HCT116 (cell line): ENCODE data around the gene NTNG1. TPM values are rescaled to one million over a fixed set of nuclear protein-coding genes. Genes with fewer than 3 reads are reported as not detected.

ENCODE experiments used
- ATAC-seq: fragments of 200-7000 bp; cut with Tn5 transposase; 2 replicates; pipeline ENCODE4 v1.9.1; 2020; ENCODE audit warnings: mild to moderate bottlenecking, moderate library complexity
- BruUV-seq: library from RNA; stranded (reverse); fragments of 400-500 nt; replicated peaks from 2 replicates; lab custom pipeline; 2021; lab: Mats Ljungman, UMichigan
- CTCF ChIA-PET: fragments of 300-600 bp; sonication (Branson Sonifier 250); formaldehyde crosslinking; loops from one replicate; lab custom pipeline; 2021; ENCODE audit warnings: antibody characterized with exemption; lab: Charles Lee
- POLR2A ChIA-PET: fragments of 300-600, 350-600 bp; sonication (Branson Sonifier 250); formaldehyde crosslinking; loops from one replicate; lab custom pipeline; 2021; ENCODE audit warnings: antibody characterized with exemption; lab: Charles Lee
- RAD21 ChIA-PET, 2 experiments: fragments of 300-600 bp; sonication (Branson Sonifier 250); formaldehyde crosslinking; loops; one replicate each; lab custom pipeline; 2023; ENCODE audit warnings: low total read pairs in 2 of 2; ENCODE audit not compliant: uncharacterized antibody in 2 of 2, unreplicated experiment in 2 of 2, low non-redundant PET in 1 of 2; lab: Charles Lee
- DNase-seq: peaks from one replicate; pipeline ENCODE4 v3.0.0-alpha.2; 2010; ENCODE audit warnings: low read depth, low spot score
- H2AFZ ChIP-seq: fragments of 200-600 bp; shearing (Covaris generic), sonication (generic); 2 replicates; pipeline ENCODE4 v1.6.1; 2017; ENCODE audit warnings: low read depth, mixed run types, mixed read lengths, antibody characterized with exemption, low read length; ENCODE audit not compliant: poor library complexity, severe bottlenecking
- H3K27ac ChIP-seq: 2 replicates; pipeline ENCODE4 v1.5.1; 2012; ENCODE audit warnings: low read depth, low read length
- H3K27me3 ChIP-seq: fragments of 200-600 bp; sonication (generic); 2 replicates; pipeline ENCODE4 v1.6.1; 2016; ENCODE audit warnings: mixed run types, low read length, mixed read lengths; ENCODE audit not compliant: insufficient read depth
- H3K36me3 ChIP-seq, 2 experiments: fragments of 200-500 bp in 1 of 2; fragments of 200-600 bp in 1 of 2; sonication (Bioruptor generic) in 1 of 2; sonication (generic) in 1 of 2; 2 replicates each; pipeline versions ENCODE4 v1.5.1 to v1.6.1; 2014 to 2016; ENCODE audit warnings: low read length in 2 of 2, inconsistent platforms in 1 of 2, mixed read lengths in 1 of 2, mixed run types in 1 of 2; ENCODE audit not compliant: insufficient read depth in 2 of 2, control insufficient read depth in 1 of 2
- H3K4me1 ChIP-seq, 2 experiments: fragments of 200-600 bp in 1 of 2; sonication (generic) in 1 of 2; 2 replicates each; pipeline versions ENCODE4 v1.5.1 to v1.6.1; 2012 to 2017; ENCODE audit warnings: low read length in 2 of 2, inconsistent platforms in 1 of 2, mild to moderate bottlenecking in 1 of 2, mixed read lengths in 1 of 2, mixed run types in 1 of 2, moderate library complexity in 1 of 2; ENCODE audit not compliant: insufficient read depth in 2 of 2, control insufficient read depth in 1 of 2
- H3K4me2 ChIP-seq: fragments of 200-600 bp; sonication (generic); 2 replicates; pipeline ENCODE4 v1.6.1; 2017; ENCODE audit warnings: mixed run types, low read length, mixed read lengths
- H3K4me3 ChIP-seq, 2 experiments: fragments of 200-600 bp in 1 of 2; sonication (generic) in 1 of 2; replicated peaks in 1 of 2; 2 replicates each; pipeline ENCODE4 v1.5.1; 2011 to 2016; ENCODE audit warnings: low read length in 2 of 2, control low read depth in 1 of 2, low read depth in 1 of 2, mild to moderate bottlenecking in 1 of 2, mixed read lengths in 1 of 2, mixed run types in 1 of 2
- H3K79me2 ChIP-seq: fragments of 200-600 bp; sonication (generic); 2 replicates; pipeline ENCODE4 v1.6.1; 2017; ENCODE audit warnings: mild to moderate bottlenecking, mixed run types, low read length, moderate library complexity, mixed read lengths; ENCODE audit not compliant: insufficient read depth
- H3K9ac ChIP-seq: fragments of 200-600 bp; sonication (generic); 2 replicates; pipeline ENCODE4 v1.6.1; 2016; ENCODE audit warnings: low read length, mixed read lengths
- H3K9me2 ChIP-seq: fragments of 200-600 bp; sonication (generic), shearing (Covaris generic); 2 replicates; pipeline ENCODE4 v1.6.1; 2017; ENCODE audit warnings: mixed run types, mild to moderate bottlenecking, moderate library complexity; ENCODE audit not compliant: insufficient read depth
- H3K9me3 ChIP-seq, 2 experiments: fragments of 200-500 bp in 1 of 2; fragments of 200-600 bp in 1 of 2; sonication (Bioruptor generic) in 1 of 2; sonication (generic) in 1 of 2; 2 replicates each; pipeline ENCODE4 v1.6.1; 2014 to 2017; ENCODE audit warnings: low read length in 2 of 2, mixed read lengths in 2 of 2, inconsistent platforms in 1 of 2, low read depth in 1 of 2, mild to moderate bottlenecking in 1 of 2, mixed run types in 1 of 2, moderate library complexity in 1 of 2; ENCODE audit not compliant: control insufficient read depth in 1 of 2, insufficient read depth in 1 of 2
- H4K20me1 ChIP-seq: fragments of 200-600 bp; sonication (generic), shearing (Covaris generic); 2 replicates; pipeline ENCODE4 v1.6.1; 2017; ENCODE audit warnings: mixed run types, mild to moderate bottlenecking, moderate library complexity; ENCODE audit not compliant: insufficient read depth
- CBX3 ChIP-seq: IDR thresholded peaks from 2 replicates; pipeline ENCODE4 v1.6.1; 2012; ENCODE audit warnings: low read depth
- CEBPB ChIP-seq: IDR thresholded peaks from 2 replicates; pipeline ENCODE4 v1.6.1; 2012; ENCODE audit warnings: low read depth
- EGR1 ChIP-seq: IDR thresholded peaks from 2 replicates; pipeline ENCODE4 v1.6.1; 2012; ENCODE audit warnings: low read depth
- ELF1 ChIP-seq: IDR thresholded peaks from 2 replicates; pipeline ENCODE4 v1.6.1; 2012; ENCODE audit warnings: low read depth, borderline replicate concordance
- EZH2 ChIP-seq: fragments of 200-600 bp; sonication (generic); IDR thresholded peaks from 2 replicates; pipeline ENCODE4 v1.6.1; 2017; ENCODE audit warnings: antibody characterized with exemption, mixed run types
- EZH2phosphoT487 ChIP-seq: fragments of 200-600 bp; IDR thresholded peaks from 2 replicates; pipeline ENCODE4 v1.6.1; 2018; ENCODE audit warnings: antibody characterized with exemption, borderline replicate concordance
- FOSL1 ChIP-seq: IDR thresholded peaks from 2 replicates; pipeline ENCODE4 v1.6.1; 2012; ENCODE audit warnings: low read depth
- POLR2A ChIP-seq: IDR thresholded peaks from 2 replicates; pipeline ENCODE4 v1.7.0; 2011; ENCODE audit warnings: borderline replicate concordance; ENCODE audit not compliant: insufficient read depth, insufficient read length; ENCODE audit errors: extremely low read depth
- POLR2AphosphoS5 ChIP-seq: IDR thresholded peaks from 2 replicates; pipeline ENCODE4 v1.6.1; 2011; ENCODE audit warnings: mild to moderate bottlenecking, low read depth, low read length, moderate library complexity
- RAD21 ChIP-seq: IDR thresholded peaks from 2 replicates; pipeline ENCODE4 v1.6.1; 2012; ENCODE audit warnings: low read depth, mild to moderate bottlenecking
- SP1 ChIP-seq: IDR thresholded peaks from 2 replicates; pipeline ENCODE4 v1.6.1; 2012; ENCODE audit warnings: low read depth
- SRF ChIP-seq: IDR thresholded peaks from 2 replicates; pipeline ENCODE4 v1.6.1; 2012; ENCODE audit warnings: low read depth
- TCF7L2 ChIP-seq: IDR thresholded peaks from 2 replicates; pipeline ENCODE4 v1.7.0; 2011; ENCODE audit warnings: borderline replicate concordance, inconsistent platforms; ENCODE audit not compliant: insufficient read depth, insufficient read length; ENCODE audit errors: extremely low read depth
- YY1 ChIP-seq: IDR thresholded peaks from 2 replicates; pipeline ENCODE4 v1.6.1; 2011; ENCODE audit warnings: low read length, low read depth, moderate library complexity, mild to moderate bottlenecking; ENCODE audit not compliant: insufficient replicate concordance; ENCODE audit errors: extremely low read depth
- intact Hi-C: fragments of 100-400 bp; cut with micrococcal nuclease; formaldehyde crosslinking; loops from 2 replicates; pipeline ENCODE4 v1.10.0; 2022
- total RNA-seq: library from RNA; stranded (reverse); gene quantifications from one replicate; pipeline ENCODE4 v1.2.1, GENCODE V29; 2021; ENCODE audit not compliant: unreplicated experiment
- TF ChIP-seq, protein P1 (sequence below), 3 experiments: fragments of 200-600 bp in 1 of 3; sonication (generic) in 1 of 3; IDR thresholded peaks in 2 of 3; conservative IDR thresholded peaks in 1 of 3; 2 replicates each; pipeline ENCODE4 v1.5.1; 2012 to 2017; ENCODE audit warnings: low read depth in 2 of 3, low read length in 2 of 3, antibody characterized with exemption in 1 of 3, borderline replicate concordance in 1 of 3, control low read depth in 1 of 3, mild to moderate bottlenecking in 1 of 3, mixed read lengths in 1 of 3, mixed run types in 1 of 3, moderate library complexity in 1 of 3; ENCODE audit not compliant: insufficient read depth in 1 of 3
- TF ChIP-seq, protein P2 (sequence below): IDR thresholded peaks from 2 replicates; pipeline ENCODE4 v1.6.1; 2012; ENCODE audit warnings: low read depth
- TF ChIP-seq, protein P3 (sequence below): IDR thresholded peaks from 2 replicates; pipeline ENCODE4 v1.6.1; 2012
- TF ChIP-seq, protein P4 (sequence below): IDR thresholded peaks from 2 replicates; pipeline ENCODE4 v1.6.1; 2011; ENCODE audit warnings: mild to moderate bottlenecking, low read length, moderate library complexity; ENCODE audit not compliant: insufficient replicate concordance; ENCODE audit errors: extremely low read depth

The NTNG1 gene
- total RNA-seq, 1 experiment from 2014 or later, result not detected

DNA sequence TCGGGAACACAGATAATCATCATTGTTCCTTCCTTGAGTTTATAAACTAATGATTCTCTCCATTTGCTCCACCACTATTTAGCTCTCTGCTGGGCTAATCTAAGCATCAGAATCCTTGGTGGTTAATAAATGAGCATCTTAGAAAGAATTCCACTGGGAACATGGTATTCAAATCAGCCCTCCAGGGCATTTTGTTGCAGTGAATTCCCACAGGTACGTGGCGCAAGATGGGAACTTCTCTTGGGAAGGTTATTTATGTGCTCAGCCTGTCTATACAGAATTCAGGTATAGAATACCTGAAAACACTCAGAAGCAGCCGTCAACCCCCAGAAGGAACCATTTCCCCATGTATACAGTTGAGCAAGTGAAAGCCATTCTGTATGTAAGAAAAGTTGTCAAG, 131.5 kb downstream of the NTNG1 start:
- H4K20me1 ChIP-seq, result no peaks in the 10 kb centered on the region
- peaks cover 3 to 13% of the 10 kb centered on the region in 2 experiments; a peak in 2 of 4 replicates for H3K9me3 ChIP-seq
- no TSS peak for BruUV-seq
- no peak overlapping the region for H3K27ac ChIP-seq
- no peak overlapping the region for H3K4me3 ChIP-seq
- intact Hi-C loops, result no loop called here
- no peak overlapping the region for H2AFZ ChIP-seq
- no peaks in the 10 kb centered on the region for H3K27me3 ChIP-seq
- ChIA-PET POLR2A (no interaction called here), CTCF (no interaction called here), RAD21 (no interaction called here)
- no peaks in the 10 kb centered on the region for H3K9me2 ChIP-seq
- ATAC-seq, result no peak
- DNase-seq, result no peak
- H3K4me2 ChIP-seq, result no peak overlapping the region
- no peaks in the 10 kb centered on the region for H3K79me2 ChIP-seq
- no peaks in the 10 kb centered on the region for H3K4me1 ChIP-seq
- no peaks in the 10 kb centered on the region for H3K36me3 ChIP-seq
- no peak overlapping the region for H3K9ac ChIP-seq
- TF ChIP-seq EGR1 (no peak), FOSL1 (no peak), TCF7L2 (no peak), CEBPB (no peak), SRF (no peak), YY1 (no peak), EZH2 (no peak), EZH2phosphoT487 (no peak), POLR2AphosphoS5 (no peak), SP1 (no peak), POLR2A (no peak), ELF1 (no peak), RAD21 (no peak), CBX3 (no peak)
- TF ChIP-seq, protein P1, sequence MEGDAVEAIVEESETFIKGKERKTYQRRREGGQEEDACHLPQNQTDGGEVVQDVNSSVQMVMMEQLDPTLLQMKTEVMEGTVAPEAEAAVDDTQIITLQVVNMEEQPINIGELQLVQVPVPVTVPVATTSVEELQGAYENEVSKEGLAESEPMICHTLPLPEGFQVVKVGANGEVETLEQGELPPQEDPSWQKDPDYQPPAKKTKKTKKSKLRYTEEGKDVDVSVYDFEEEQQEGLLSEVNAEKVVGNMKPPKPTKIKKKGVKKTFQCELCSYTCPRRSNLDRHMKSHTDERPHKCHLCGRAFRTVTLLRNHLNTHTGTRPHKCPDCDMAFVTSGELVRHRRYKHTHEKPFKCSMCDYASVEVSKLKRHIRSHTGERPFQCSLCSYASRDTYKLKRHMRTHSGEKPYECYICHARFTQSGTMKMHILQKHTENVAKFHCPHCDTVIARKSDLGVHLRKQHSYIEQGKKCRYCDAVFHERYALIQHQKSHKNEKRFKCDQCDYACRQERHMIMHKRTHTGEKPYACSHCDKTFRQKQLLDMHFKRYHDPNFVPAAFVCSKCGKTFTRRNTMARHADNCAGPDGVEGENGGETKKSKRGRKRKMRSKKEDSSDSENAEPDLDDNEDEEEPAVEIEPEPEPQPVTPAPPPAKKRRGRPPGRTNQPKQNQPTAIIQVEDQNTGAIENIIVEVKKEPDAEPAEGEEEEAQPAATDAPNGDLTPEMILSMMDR (IDR thresholded peaks at IDR 0.05 in 2 of 3, conservative IDR thresholded peaks at IDR 0.05 in 1 of 3; ENCODE audit: borderline replicate concordance in 1 of 3, insufficient read depth in 1 of 3, low read depth in 2 of 3, low read length in 2 of 3), result no peak
- TF ChIP-seq, protein P2, sequence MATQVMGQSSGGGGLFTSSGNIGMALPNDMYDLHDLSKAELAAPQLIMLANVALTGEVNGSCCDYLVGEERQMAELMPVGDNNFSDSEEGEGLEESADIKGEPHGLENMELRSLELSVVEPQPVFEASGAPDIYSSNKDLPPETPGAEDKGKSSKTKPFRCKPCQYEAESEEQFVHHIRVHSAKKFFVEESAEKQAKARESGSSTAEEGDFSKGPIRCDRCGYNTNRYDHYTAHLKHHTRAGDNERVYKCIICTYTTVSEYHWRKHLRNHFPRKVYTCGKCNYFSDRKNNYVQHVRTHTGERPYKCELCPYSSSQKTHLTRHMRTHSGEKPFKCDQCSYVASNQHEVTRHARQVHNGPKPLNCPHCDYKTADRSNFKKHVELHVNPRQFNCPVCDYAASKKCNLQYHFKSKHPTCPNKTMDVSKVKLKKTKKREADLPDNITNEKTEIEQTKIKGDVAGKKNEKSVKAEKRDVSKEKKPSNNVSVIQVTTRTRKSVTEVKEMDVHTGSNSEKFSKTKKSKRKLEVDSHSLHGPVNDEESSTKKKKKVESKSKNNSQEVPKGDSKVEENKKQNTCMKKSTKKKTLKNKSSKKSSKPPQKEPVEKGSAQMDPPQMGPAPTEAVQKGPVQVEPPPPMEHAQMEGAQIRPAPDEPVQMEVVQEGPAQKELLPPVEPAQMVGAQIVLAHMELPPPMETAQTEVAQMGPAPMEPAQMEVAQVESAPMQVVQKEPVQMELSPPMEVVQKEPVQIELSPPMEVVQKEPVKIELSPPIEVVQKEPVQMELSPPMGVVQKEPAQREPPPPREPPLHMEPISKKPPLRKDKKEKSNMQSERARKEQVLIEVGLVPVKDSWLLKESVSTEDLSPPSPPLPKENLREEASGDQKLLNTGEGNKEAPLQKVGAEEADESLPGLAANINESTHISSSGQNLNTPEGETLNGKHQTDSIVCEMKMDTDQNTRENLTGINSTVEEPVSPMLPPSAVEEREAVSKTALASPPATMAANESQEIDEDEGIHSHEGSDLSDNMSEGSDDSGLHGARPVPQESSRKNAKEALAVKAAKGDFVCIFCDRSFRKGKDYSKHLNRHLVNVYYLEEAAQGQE, result no peak
- TF ChIP-seq, protein P3, sequence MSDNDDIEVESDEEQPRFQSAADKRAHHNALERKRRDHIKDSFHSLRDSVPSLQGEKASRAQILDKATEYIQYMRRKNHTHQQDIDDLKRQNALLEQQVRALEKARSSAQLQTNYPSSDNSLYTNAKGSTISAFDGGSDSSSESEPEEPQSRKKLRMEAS, result no peak
- TF ChIP-seq, protein P4, sequence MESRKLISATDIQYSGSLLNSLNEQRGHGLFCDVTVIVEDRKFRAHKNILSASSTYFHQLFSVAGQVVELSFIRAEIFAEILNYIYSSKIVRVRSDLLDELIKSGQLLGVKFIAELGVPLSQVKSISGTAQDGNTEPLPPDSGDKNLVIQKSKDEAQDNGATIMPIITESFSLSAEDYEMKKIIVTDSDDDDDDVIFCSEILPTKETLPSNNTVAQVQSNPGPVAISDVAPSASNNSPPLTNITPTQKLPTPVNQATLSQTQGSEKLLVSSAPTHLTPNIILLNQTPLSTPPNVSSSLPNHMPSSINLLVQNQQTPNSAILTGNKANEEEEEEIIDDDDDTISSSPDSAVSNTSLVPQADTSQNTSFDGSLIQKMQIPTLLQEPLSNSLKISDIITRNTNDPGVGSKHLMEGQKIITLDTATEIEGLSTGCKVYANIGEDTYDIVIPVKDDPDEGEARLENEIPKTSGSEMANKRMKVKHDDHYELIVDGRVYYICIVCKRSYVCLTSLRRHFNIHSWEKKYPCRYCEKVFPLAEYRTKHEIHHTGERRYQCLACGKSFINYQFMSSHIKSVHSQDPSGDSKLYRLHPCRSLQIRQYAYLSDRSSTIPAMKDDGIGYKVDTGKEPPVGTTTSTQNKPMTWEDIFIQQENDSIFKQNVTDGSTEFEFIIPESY, result no peak
- TF ChIP-seq, all 23 proteins: peak for 0
